ENCODE data around the gene COL4A6.

The COL4A6 gene

GRCh38 chrX:108316456-108316855 lies 121.8 kb downstream of the COL4A6 start:
- no peak for DNase-seq

DNA sequence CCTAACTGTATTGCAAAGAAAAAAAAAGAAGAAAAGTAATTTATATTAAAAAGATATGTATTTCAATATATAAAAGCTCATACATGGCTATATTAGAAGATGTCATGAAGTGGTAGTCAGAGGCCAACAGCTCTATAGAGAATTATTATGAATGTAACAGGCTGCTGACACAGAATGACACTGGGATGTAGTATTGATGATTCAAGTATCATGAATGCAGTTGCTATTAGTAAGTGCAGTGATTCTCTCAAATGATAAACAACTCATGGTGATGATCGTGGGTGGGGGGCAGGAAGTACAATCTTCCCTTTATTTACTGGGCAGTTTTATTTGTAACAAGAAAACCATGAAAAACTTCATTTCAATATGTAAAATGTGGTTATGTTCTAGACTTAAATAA lies 124.6 kb downstream of the COL4A6 start:
- no peak for DNase-seq

DNA sequence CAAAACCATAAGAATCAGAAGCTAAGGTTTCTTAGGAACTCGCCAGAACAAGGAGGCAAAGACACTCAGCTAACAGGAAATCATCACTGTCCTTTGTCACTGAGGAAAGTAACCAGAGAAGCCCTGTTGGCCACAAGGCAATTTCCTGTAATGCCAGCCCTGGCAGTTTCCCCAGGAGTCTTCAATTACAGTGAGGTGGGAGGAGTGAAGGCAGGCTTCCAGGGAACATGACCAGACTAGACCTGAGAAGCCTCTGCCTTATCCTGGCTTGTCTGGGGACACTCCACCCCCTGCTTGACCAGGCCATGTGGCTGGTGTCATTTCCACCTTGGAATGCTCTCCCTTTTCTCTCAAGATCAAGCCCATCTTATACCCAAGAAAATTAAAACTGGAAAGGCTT lies 125.3 kb downstream of the COL4A6 start:
- DNase-seq = no peak

DNA sequence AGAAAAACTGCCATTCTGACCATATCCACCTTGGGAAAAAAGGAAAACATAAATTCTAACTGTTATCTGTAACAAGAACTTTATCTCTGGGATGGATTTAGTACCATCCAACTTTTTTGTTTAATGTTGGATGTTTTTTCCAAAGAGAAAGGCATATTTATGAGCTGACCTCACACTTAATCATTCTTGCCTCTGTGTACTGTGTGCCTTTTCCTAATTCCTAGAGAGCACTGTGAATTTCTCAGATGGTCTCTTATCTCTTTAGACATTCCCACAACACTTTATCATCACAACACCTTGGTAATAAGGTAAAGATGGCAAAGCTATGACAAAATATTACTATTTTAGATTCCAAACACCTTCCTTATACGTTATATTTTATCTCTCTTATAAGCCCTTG lies 126.2 kb downstream of the COL4A6 start:
- DNase-seq = no peak

DNA sequence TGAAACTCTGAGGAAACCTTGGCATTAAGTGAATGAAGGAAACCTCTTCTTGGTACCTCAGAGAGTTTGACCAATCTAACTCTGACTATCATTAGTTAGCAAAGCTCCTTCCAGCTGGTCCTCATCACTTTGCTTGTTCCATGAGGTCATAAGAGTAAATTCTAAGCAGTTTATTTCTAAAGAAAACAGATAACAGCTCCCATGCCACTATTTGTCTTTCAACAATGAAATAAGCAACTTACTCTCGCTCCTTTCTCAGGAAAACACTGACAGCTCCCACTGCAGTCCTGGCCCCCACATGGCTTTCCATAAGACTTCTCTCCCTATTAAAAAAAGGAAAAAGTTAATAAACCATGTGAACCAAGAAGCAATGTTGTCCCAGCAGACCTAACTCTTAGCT lies 127.7 kb downstream of the COL4A6 start:
- no peak for DNase-seq

GRCh38 chrX:108309144-108309543 lies 129.1 kb downstream of the COL4A6 start:
- DNase-seq = no peak

- DNase-seq = no peak
These were observed 130.8 kb downstream of the COL4A6 start for GRCh38 chrX:108307132-108308085.

- no peak for DNase-seq
These were observed 132.1 kb downstream of the COL4A6 start for GRCh38 chrX:108306086-108306485.

GRCh38 chrX:108304757-108305156 lies 133.5 kb downstream of the COL4A6 start:
- DNase-seq = no peak

- DNase-seq = no peak
These were observed 134.0 kb downstream of the COL4A6 start for GRCh38 chrX:108304210-108304609.

DNA sequence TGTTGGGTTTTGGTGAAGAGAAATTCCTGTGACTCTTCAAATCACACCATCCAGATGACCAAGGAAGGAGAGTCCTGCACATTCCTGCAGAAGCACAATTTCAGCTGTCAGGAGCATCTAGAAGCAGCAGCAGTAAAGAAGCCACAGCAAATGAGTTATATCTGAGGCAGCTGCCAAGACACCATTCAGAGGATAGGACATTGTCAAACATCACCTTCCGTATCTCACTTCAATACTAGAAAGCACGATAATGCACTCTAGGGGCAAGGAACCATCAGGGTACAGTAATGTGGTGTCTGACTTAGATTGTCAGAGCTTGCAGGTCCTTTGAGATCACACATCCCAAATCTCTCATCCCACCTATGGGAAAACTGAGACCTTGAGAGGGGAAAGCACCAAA lies 134.5 kb downstream of the COL4A6 start:
- no peak for DNase-seq

GRCh38 chrX:108299704-108300103 lies 138.5 kb downstream of the COL4A6 start:
- no peak for DNase-seq

DNA sequence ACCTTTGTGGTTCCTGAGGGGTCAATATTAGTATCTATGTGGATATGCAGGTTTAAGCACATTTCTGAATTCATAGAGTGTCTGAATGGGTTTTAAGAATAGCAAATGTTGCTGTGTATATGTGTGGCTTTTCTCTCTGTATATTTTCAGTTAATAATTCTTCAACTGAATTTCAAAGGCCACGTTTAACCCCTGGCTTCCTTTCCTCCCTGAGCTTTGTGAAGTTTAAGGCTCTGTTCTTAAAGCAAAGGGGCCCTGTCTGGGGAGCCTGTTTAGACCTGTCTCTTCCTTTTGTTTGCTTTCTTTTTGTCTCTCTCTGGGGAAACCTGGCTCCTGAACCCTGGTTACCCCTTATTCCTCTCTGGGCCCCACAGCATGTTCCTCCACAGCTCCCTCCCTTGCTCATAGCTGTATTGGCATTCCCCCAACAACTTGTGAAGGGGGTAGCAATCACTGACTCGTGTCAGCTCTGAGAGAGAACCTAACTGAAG lies 139.1 kb downstream of the COL4A6 start:
- DNase-seq = no peak

- DNase-seq = no peak
These were observed 140.0 kb downstream of the COL4A6 start for GRCh38 chrX:108298165-108298602.

- DNase-seq = no peak
These were observed 140.9 kb downstream of the COL4A6 start for GRCh38 chrX:108297290-108297689.

DNA sequence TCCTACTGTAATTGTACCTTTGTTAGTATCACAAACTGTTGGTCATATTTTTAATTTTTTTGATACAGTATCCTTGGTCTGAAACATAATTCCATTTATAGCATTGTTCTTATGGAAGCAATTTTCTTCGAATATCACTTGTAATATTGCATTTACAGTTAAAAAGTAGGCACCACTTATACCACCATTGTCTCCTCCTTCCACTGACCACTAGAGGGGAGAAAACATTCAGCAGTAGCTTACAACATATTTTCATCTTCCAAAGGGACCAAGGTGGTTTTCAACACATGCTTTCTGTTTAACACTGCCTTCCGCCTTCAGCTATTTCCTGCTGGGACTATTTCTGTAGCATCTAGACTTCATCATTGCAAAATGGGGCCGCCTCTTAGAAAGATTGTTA lies 146.2 kb downstream of the COL4A6 start:
- no peak for DNase-seq

DNA sequence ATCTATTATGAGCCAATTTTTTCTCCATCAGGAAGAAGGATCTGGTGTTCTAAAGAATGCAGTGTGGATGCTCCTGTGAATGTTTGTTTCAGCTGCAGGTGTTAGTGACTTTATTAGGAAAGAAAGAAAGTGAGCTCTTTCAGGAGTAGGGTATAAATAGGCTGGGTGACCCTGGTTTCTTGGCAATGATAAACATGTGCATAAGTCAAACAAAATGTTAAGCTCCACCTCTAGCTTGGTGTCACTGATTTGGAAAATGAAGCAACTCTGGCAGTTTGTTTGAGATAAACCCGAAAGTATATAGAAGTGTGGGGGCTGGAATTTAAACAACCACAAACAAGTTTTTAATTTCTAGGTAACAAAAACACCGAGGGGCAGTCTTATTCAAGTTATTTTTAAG lies 152.3 kb downstream of the COL4A6 start:
- DNase-seq = no peak

- DNase-seq = no peak
These were observed 152.9 kb downstream of the COL4A6 start for GRCh38 chrX:108285356-108285755.

DNA sequence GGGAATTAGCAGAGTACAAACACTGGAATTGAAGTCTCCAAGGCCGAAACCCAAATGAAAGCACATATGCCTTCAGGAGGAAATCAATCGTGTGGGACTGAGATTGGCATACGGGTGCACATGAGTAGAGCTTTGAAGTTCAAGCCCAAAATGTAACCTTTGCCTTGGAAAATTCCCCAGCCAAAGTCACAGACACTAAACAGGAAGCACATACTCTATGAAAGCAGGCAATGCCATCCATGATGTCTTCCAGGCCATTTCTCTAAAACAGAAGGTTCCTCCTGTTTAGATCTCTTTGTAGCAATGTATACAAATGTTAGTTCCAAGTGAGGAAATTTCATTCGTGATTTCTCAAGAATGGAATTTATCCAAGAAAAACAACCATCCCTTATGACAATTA lies 162.5 kb downstream of the COL4A6 start:
- no peak for DNase-seq

DNA sequence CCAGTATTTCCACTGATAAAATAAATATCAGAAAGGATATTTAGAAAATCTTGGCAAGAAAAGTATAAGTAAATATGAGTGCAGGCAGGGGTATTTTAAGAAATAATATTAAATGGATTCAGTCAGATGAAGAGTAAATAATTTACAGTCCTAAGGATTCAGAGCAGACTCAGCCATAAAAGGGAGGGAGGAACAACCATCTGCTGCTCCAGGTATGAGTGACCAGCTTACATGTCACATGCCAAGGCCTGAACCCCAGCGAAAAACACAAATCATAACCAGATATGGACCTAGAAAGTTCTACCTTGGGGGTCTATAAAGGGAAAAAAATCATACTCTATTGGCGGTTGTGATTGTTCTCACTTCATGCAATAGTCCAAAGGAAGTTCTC lies 166.8 kb downstream of the COL4A6 start:
- DNase-seq = no peak

GRCh38 chrX:108270739-108271396 lies 167.4 kb downstream of the COL4A6 start:
- DNase-seq = no peak

- DNase-seq = no peak
These were observed 167.9 kb downstream of the COL4A6 start for GRCh38 chrX:108270280-108270679.

- DNase-seq = no peak
These were observed 169.7 kb downstream of the COL4A6 start for GRCh38 chrX:108268434-108269080.

DNA sequence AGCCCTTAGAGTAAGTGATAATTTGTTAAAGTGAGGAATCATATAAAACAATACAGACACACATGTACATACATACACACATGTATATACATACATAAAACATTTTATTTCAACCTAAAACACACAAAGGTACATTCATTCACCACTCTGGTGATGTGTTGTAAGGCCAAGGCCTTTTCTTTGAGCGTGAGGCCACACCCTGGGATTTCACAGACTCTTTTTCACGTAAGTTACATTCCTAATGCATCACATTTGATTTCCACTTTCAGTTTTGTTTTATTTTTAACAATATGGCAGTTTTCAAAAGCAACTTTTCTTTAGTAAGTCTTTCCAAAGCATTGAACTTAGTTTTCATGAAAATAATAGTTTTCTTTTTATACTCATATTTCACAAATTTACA lies 170.7 kb downstream of the COL4A6 start:
- DNase-seq = no peak
